LNCaP clone FGC (cell line): Measurements from ENCODE around the gene CAMK2D.

Source experiments
- DNase-seq: peaks from one replicate; pipeline ENCODE4 v3.0.0-alpha.2; 2011; ENCODE audit warnings: low read depth
- H3K4me3 ChIP-seq: 2 replicates; pipeline ENCODE4 v1.5.1; 2011; ENCODE audit warnings: mild to moderate bottlenecking, low read depth, low read length, control low read depth
- CTCF ChIP-seq: IDR thresholded peaks from 2 replicates; pipeline ENCODE4 v1.5.1; 2012; ENCODE audit warnings: mild to moderate bottlenecking; ENCODE audit not compliant: control insufficient read depth, insufficient read depth; ENCODE audit errors: extremely low read depth

The CAMK2D gene

GRCh38 chr4:113644398-113644797 is 117.1 kb downstream of the CAMK2D start:
- no peak for DNase-seq
- TF ChIP-seq CTCF = no peak
- H3K4me3 ChIP-seq = no peak overlapping the region

DNA sequence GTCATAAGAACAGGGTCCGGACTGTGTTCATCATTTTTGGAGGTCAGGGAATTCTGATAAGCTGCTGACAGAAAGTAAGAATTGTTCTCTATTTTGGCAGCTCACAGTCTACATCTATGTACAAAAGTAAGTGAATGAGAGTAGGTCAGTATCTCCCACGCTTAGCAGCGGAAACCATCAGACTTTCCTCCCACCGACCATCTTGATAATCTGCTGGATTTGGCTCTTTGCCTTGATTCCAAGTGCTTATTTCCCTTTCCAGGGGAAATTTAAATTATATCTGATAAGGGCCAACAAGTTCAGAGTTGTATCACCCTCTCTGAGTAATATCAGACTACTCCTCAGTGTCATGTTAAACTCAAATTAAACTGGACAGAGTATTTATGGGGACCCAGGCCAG is 118.0 kb downstream of the CAMK2D start:
- DNase-seq = no peak
- no peak overlapping the region for H3K4me3 ChIP-seq
- no peak for TF ChIP-seq CTCF

GRCh38 chr4:113641025-113641431 is 120.5 kb downstream of the CAMK2D start:
- no peak for DNase-seq
- no peak overlapping the region for H3K4me3 ChIP-seq
- no peak for TF ChIP-seq CTCF

DNA sequence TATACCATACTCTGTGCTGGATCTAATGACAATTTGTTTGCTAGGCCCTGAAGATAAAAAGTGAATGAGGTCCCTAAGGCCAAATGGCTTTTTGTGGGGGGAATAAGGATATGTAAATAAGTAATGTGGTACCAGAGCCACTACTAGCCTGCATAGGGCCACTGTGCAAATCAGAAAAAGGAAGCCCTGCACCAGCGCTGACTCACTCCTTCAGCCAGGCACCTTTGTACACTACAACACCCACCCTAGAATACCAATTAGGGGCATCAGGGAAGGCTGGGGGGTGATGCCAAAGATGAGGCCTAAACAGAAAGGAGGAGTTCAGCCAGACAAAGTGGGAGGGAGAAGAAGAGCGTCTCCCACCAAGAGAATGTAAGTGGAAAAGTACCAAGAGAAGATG is 122.2 kb downstream of the CAMK2D start:
- DNase-seq = no peak
- no peak overlapping the region for H3K4me3 ChIP-seq

GRCh38 chr4:113638562-113638832 is 123.0 kb downstream of the CAMK2D start:
- no peak overlapping the region for H3K4me3 ChIP-seq
- TF ChIP-seq CTCF = no peak
- no peak for DNase-seq

More for the DNA sequence above, 122.2 kb downstream of the CAMK2D start:
- no peak for TF ChIP-seq CTCF

GRCh38 chr4:113637823-113638561 is 123.5 kb downstream of the CAMK2D start:
- no peak for TF ChIP-seq CTCF
- DNase-seq = no peak
- H3K4me3 ChIP-seq = no peak overlapping the region

GRCh38 chr4:113637363-113637762 is 124.2 kb downstream of the CAMK2D start:
- no peak for TF ChIP-seq CTCF
- DNase-seq = no peak
- no peak overlapping the region for H3K4me3 ChIP-seq
